Keratinocyte (primary cell): Measurements from ENCODE around the gene CCDC9B. TPM values are rescaled to one million over a fixed set of nuclear protein-coding genes. Genes with fewer than 3 reads are reported as not detected.

Experiments used
- DNase-seq: peaks from one replicate; pipeline ENCODE4 v3.0.0-alpha.2; 2011; ENCODE audit warnings: low read depth, missing footprints, low spot score
- FAIRE-seq: peaks from 2 replicates; lab custom pipeline; 2011; peaks lifted over from hg19 to GRCh38; lab: Jason Lieb, UNC
- H2AFZ ChIP-seq: 2 replicates; pipeline ENCODE4 v1.6.0; 2012; ENCODE audit warnings: low read length, control low read depth, inconsistent platforms; ENCODE audit not compliant: control insufficient read depth
- H3K27ac ChIP-seq: 2 replicates; pipeline ENCODE4 v1.5.1; 2011; ENCODE audit warnings: low read length; ENCODE audit not compliant: control insufficient read depth, insufficient read depth
- H3K27me3 ChIP-seq: 3 replicates; pipeline ENCODE4 v1.6.0; 2011; ENCODE audit warnings: low read length; ENCODE audit not compliant: control insufficient read depth, insufficient read depth; ENCODE audit errors: extremely low read depth
- H3K36me3 ChIP-seq, 2 experiments: 2 replicates in 1 of 2; 3 replicates in 1 of 2; pipeline ENCODE4 v1.5.1; 2011; ENCODE audit warnings: low read length in 2 of 2, mild to moderate bottlenecking in 1 of 2; ENCODE audit not compliant: control insufficient read depth in 2 of 2, insufficient read depth in 2 of 2; ENCODE audit errors: extremely low read depth in 1 of 2
- H3K4me1 ChIP-seq: 3 replicates; pipeline ENCODE4 v1.5.1; 2011; ENCODE audit warnings: low read length; ENCODE audit not compliant: control insufficient read depth, insufficient read depth; ENCODE audit errors: extremely low read depth
- H3K4me2 ChIP-seq: 3 replicates; pipeline ENCODE4 v1.6.0; 2011; ENCODE audit warnings: low read depth, low read length; ENCODE audit not compliant: control insufficient read depth, insufficient read depth; ENCODE audit errors: extremely low read depth
- H3K4me3 ChIP-seq, 3 experiments: fragments of 200-600 bp in 1 of 3; sonication (generic) in 1 of 3; 2 replicates in 2 of 3; 3 replicates in 1 of 3; pipeline ENCODE4 v1.5.1; 2011 to 2016; ENCODE audit warnings: low read length in 3 of 3, mild to moderate bottlenecking in 3 of 3, control low read depth in 2 of 3, inconsistent platforms in 1 of 3, low read depth in 1 of 3, mixed read lengths in 1 of 3, mixed run types in 1 of 3, moderate library complexity in 1 of 3; ENCODE audit not compliant: control insufficient read depth in 2 of 3, insufficient read depth in 2 of 3; ENCODE audit errors: extremely low read depth in 1 of 3
- H3K79me2 ChIP-seq: 2 replicates; pipeline ENCODE4 v1.6.0; 2012; ENCODE audit warnings: low read length; ENCODE audit not compliant: control insufficient read depth, insufficient read depth
- H3K9ac ChIP-seq: 3 replicates; pipeline ENCODE4 v1.6.0; 2011; ENCODE audit warnings: low read length; ENCODE audit not compliant: control insufficient read depth, insufficient read depth; ENCODE audit errors: extremely low read depth
- H3K9me1 ChIP-seq: 3 replicates; pipeline ENCODE4 v1.6.0; 2011; ENCODE audit warnings: low read length; ENCODE audit not compliant: control insufficient read depth, insufficient read depth; ENCODE audit errors: extremely low read depth
- H3K9me3 ChIP-seq: 2 replicates; pipeline ENCODE4 v1.5.1; 2012; ENCODE audit warnings: low read depth, low read length; ENCODE audit not compliant: control insufficient read depth
- H4K20me1 ChIP-seq: 3 replicates; pipeline ENCODE4 v1.6.0; 2011; ENCODE audit warnings: low read length; ENCODE audit not compliant: control insufficient read depth, insufficient read depth; ENCODE audit errors: extremely low read depth
- CTCF ChIP-seq, 3 experiments: IDR thresholded peaks in 1 of 3; conservative IDR thresholded peaks in 1 of 3; optimal IDR thresholded peaks in 1 of 3; 2 replicates in 2 of 3; 3 replicates in 1 of 3; pipeline versions ENCODE3 to v1.5.1; 2011; ENCODE audit warnings: low read length in 3 of 3, mild to moderate bottlenecking in 3 of 3, moderate library complexity in 2 of 3, control low read depth in 1 of 3, inconsistent platforms in 1 of 3; ENCODE audit not compliant: insufficient read depth in 2 of 3; ENCODE audit errors: extremely low read depth in 1 of 3
- EZH2 ChIP-seq: IDR thresholded peaks from one replicate; pipeline ENCODE4 v1.6.1; 2012; ENCODE audit warnings: inconsistent platforms, mild to moderate bottlenecking, low read length, moderate library complexity
- dilution Hi-C: fragments of 300-500 bp; cut with MboI; formaldehyde crosslinking; loops from one replicate; pipeline ENCODE4 v1.7.0; 2020; ENCODE audit warnings: low sequenced_read_pairs; ENCODE audit not compliant: extremely low pct_ligation_motif_present
- polyA plus RNA-seq, 5 experiments: library from polyadenylated mRNA; depleted of rRNA in 3 of 5; stranded (reverse) in 3 of 5; stranded (forward) in 1 of 5; unstranded in 1 of 5; fragments of >200 nt; gene quantifications; 1 replicate in 1 of 5; 2 replicates in 3 of 5; 3 replicates in 1 of 5; pipeline versions ENCODE4 v1.2.1 to v1.2.3, GENCODE V29; 2011 to 2012; ENCODE audit warnings: missing spikeins in 2 of 5, low read depth in 1 of 5, low replicate concordance in 1 of 5

The CCDC9B gene
- polyA plus RNA-seq, 1 donor (not counting 4 experiments of a cell fraction or from before 2014, with no cell fraction given): 9.6 TPM

- Histone ChIP-seq H3K79me2 (peaks cover 21% of the 10 kb centered on the region), H3K9ac (peak overlapping the region; percentile 65), H3K9me1 (peaks cover 3% of the 10 kb centered on the region), H2AFZ (peak overlapping the region; percentile 62), H3K4me2 (peak overlapping the region; percentile 60), H3K27ac (no peak overlapping the region), H3K4me3 (peak overlapping the region; percentile 65 to 73 (median 73)), H3K36me3 (peaks cover 0 to 10% of the 10 kb centered on the region in 2 experiments), H3K4me1 (peaks cover 45% of the 10 kb centered on the region), H3K9me3 (no peaks in the 10 kb centered on the region), H4K20me1 (no peaks in the 10 kb centered on the region), H3K27me3 (no peaks in the 10 kb centered on the region)
- dilution Hi-C loops: no loop called here
- TF ChIP-seq CTCF (optimal IDR thresholded peaks at IDR 0.05 in 1 of 3, IDR thresholded peaks at IDR 0.05 in 1 of 3, conservative IDR thresholded peaks at IDR 0.05 in 1 of 3; ENCODE audit: extremely low read depth in 1 of 3, insufficient read depth in 2 of 3, low read length in 3 of 3) (no peak), EZH2 (no peak)
- DNase-seq (no peak), FAIRE-seq (no peak)
Measured at GRCh38 chr15:40323953-40324937, 16.5 kb downstream of the CCDC9B start.

GRCh38 chr15:40323239-40323952 is 17.3 kb downstream of the CCDC9B start, which contains the start of gene INAFM2:
TSS of gene INAFM2 (plus strand) at chr15:40323692. CDS start at chr15:40324056, 364 bp downstream.
- peak within 1 kb of the TSS; percentile 65 to 73 (median 73) for H3K4me3 ChIP-seq
- dilution Hi-C loops: no loop called here
- no peak for DNase-seq
- H4K20me1 ChIP-seq: no peaks in the 10 kb centered on the region
- H3K9me1 ChIP-seq: no peaks in the 10 kb centered on the region
- H3K9ac ChIP-seq: peak within 1 kb of the TSS; percentile 65
- H3K27me3 ChIP-seq: no peaks in the 10 kb centered on the region
- no peaks in the 10 kb centered on the region for H3K9me3 ChIP-seq
- H3K36me3 ChIP-seq: peaks cover 0 to 8% of the 10 kb centered on the region in 2 experiments
- H3K4me1 ChIP-seq: peaks cover 39% of the 10 kb centered on the region
- no peak for FAIRE-seq
- TF ChIP-seq CTCF (optimal IDR thresholded peaks at IDR 0.05 in 1 of 3, IDR thresholded peaks at IDR 0.05 in 1 of 3, conservative IDR thresholded peaks at IDR 0.05 in 1 of 3; ENCODE audit: extremely low read depth in 1 of 3, insufficient read depth in 2 of 3, low read length in 3 of 3): peak in 2 of 3 experiments; percentile 40 to 45
- no peak for TF ChIP-seq EZH2
- H3K27ac ChIP-seq: no peak within 1 kb of the TSS
- H2AFZ ChIP-seq: peak within 1 kb of the TSS; percentile 62
- H3K4me2 ChIP-seq: peak within 1 kb of the TSS; percentile 60
- peaks cover 21% of the 10 kb centered on the region for H3K79me2 ChIP-seq
